SK-N-SH treated with all-trans-retinoic acid at 6 μM for 48 hours (cell line): ENCODE data around the gene C14orf119.

Source experiments
- ATAC-seq: fragments of 200-7000 bp; cut with Tn5 transposase; 3 replicates; pipeline ENCODE4 v1.9.1; 2020; ENCODE audit warnings: mild to moderate bottlenecking, moderate library complexity
- BACH2 ChIP-seq: fragments of 250-450 bp; sonication (Bioruptor Pico); IDR thresholded peaks from 2 replicates; pipeline ENCODE4 v1.9.0; 2021; ENCODE audit warnings: mild to moderate bottlenecking, borderline replicate concordance
- CSDC2 ChIP-seq: fragments of 250-450 bp; sonication (Bioruptor Pico); IDR thresholded peaks from 2 replicates; pipeline ENCODE4 v1.5.0; 2020; ENCODE audit warnings: mild to moderate bottlenecking, moderate library complexity
- ESRRG ChIP-seq: fragments of 250-450 bp; sonication (Bioruptor Pico); IDR thresholded peaks from 2 replicates; pipeline ENCODE4 v1.6.1; 2021; ENCODE audit warnings: mild to moderate bottlenecking
- GLIS3 ChIP-seq: fragments of 250-450 bp; sonication (Bioruptor Pico); IDR thresholded peaks from 2 replicates; pipeline ENCODE4 v1.5.0; 2020; ENCODE audit warnings: mild to moderate bottlenecking, moderate library complexity
- ISL1 ChIP-seq: fragments of 250-450 bp; sonication (Bioruptor Pico); IDR thresholded peaks from 2 replicates; pipeline ENCODE4 v2.1.2; 2022; ENCODE audit warnings: mild to moderate bottlenecking, moderate library complexity
- OSR1 ChIP-seq: fragments of 250-450 bp; sonication (Bioruptor Pico); IDR thresholded peaks from 2 replicates; pipeline ENCODE4 v1.8.0; 2022; ENCODE audit warnings: moderate library complexity, mild to moderate bottlenecking, inconsistent platforms
- PPARA ChIP-seq: fragments of 250-450 bp; sonication (Bioruptor Pico); IDR thresholded peaks from 2 replicates; pipeline ENCODE4 v1.5.0; 2020; ENCODE audit warnings: mild to moderate bottlenecking, borderline replicate concordance
- SNAI2 ChIP-seq: fragments of 250-450 bp; sonication (Bioruptor Pico); IDR thresholded peaks from 2 replicates; pipeline ENCODE4 v1.5.0; 2020; ENCODE audit warnings: mild to moderate bottlenecking, moderate library complexity
- TCF4 ChIP-seq: fragments of 250-450 bp; sonication (Bioruptor Pico); IDR thresholded peaks from 2 replicates; pipeline ENCODE4 v1.8.0; 2021; ENCODE audit warnings: mild to moderate bottlenecking, moderate library complexity, borderline replicate concordance
- ZC3H10 ChIP-seq: fragments of 250-450 bp; sonication (Bioruptor Pico); IDR thresholded peaks from 2 replicates; pipeline ENCODE4 v1.5.1; 2021; ENCODE audit warnings: mild to moderate bottlenecking, moderate library complexity
- ZFP3 ChIP-seq: fragments of 250-450 bp; sonication (Bioruptor Pico); IDR thresholded peaks from 2 replicates; pipeline ENCODE4 v1.5.0; 2020; ENCODE audit warnings: mild to moderate bottlenecking, moderate library complexity
- ZNF565 ChIP-seq: fragments of 450-650 bp; formaldehyde crosslinking; conservative IDR thresholded peaks from 2 replicates; pipeline ENCODE4 v1.5.0; 2020; ENCODE audit warnings: low read depth, mild to moderate bottlenecking, moderate library complexity
- ZNF70 ChIP-seq: fragments of 450-650 bp; formaldehyde crosslinking; IDR thresholded peaks from 2 replicates; pipeline ENCODE4 v1.5.0; 2020; ENCODE audit warnings: mild to moderate bottlenecking, moderate library complexity
- ZNF8 ChIP-seq: fragments of 450-650 bp; formaldehyde crosslinking; IDR thresholded peaks from 2 replicates; pipeline ENCODE4 v1.5.0; 2020; ENCODE audit warnings: mild to moderate bottlenecking, moderate library complexity
- TF ChIP-seq, protein P1 (sequence below): fragments of 250-450 bp; sonication (Bioruptor Pico); IDR thresholded peaks from 2 replicates; pipeline ENCODE4 v1.8.0; 2021; ENCODE audit warnings: low read depth, mild to moderate bottlenecking, moderate library complexity, borderline replicate concordance
- TF ChIP-seq, protein P2 (sequence below): fragments of 250-450 bp; sonication (Bioruptor Pico); IDR thresholded peaks from 2 replicates; pipeline ENCODE4 v1.5.1; 2020; ENCODE audit warnings: low read depth, mild to moderate bottlenecking, moderate library complexity
- TF ChIP-seq, protein P3 (sequence below): fragments of 250-450 bp; sonication (Bioruptor Pico); IDR thresholded peaks from 2 replicates; pipeline ENCODE4 v1.8.0; 2020; ENCODE audit warnings: mild to moderate bottlenecking, moderate library complexity, borderline replicate concordance
- TF ChIP-seq, protein P4 (sequence below): fragments of 250-450 bp; sonication (Bioruptor Pico); IDR thresholded peaks from 2 replicates; pipeline ENCODE4 v1.5.0; 2020; ENCODE audit warnings: mild to moderate bottlenecking, moderate library complexity
- TF ChIP-seq, protein P5 (sequence below): fragments of 250-450 bp; sonication (Bioruptor Pico); IDR thresholded peaks from 2 replicates; pipeline ENCODE4 v1.5.1; 2021; ENCODE audit warnings: mild to moderate bottlenecking, moderate library complexity

Gene C14orf119

DNA sequence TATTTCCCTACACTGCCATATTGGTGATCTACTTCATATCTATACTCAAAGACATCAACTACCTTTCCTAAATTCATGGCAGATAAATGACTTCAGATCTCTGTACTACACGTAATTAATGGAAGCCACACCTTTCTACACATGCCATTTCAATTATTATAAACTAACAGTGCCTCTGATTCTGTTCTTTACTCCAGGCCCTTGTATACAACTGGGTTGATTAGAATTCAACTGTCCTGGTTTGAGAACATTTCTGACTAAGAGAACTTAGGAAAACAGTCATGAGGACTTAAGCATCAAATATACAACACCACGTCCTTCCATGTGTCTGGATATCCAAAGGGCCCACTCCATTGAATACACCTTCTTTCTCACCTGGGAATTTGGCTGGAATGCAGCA lies 2.2 kb upstream of the C14orf119 start:
- TF ChIP-seq SNAI2 (CRISPR knock-in tag) (no peak), OSR1 (no peak), ZNF8 (CRISPR knock-in tag) (no peak), PPARA (no peak), CSDC2 (CRISPR knock-in tag) (no peak), ZC3H10 (CRISPR knock-in tag) (no peak), TCF4 (CRISPR knock-in tag) (no peak)
- TF ChIP-seq, protein P1, sequence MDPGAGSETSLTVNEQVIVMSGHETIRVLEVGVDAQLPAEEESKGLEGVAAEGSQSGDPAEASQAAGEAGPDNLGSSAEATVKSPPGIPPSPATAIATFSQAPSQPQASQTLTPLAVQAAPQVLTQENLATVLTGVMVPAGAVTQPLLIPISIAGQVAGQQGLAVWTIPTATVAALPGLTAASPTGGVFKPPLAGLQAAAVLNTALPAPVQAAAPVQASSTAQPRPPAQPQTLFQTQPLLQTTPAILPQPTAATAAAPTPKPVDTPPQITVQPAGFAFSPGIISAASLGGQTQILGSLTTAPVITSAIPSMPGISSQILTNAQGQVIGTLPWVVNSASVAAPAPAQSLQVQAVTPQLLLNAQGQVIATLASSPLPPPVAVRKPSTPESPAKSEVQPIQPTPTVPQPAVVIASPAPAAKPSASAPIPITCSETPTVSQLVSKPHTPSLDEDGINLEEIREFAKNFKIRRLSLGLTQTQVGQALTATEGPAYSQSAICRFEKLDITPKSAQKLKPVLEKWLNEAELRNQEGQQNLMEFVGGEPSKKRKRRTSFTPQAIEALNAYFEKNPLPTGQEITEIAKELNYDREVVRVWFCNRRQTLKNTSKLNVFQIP (CRISPR knock-in tag): no peak
- ATAC-seq: no peak

DNA sequence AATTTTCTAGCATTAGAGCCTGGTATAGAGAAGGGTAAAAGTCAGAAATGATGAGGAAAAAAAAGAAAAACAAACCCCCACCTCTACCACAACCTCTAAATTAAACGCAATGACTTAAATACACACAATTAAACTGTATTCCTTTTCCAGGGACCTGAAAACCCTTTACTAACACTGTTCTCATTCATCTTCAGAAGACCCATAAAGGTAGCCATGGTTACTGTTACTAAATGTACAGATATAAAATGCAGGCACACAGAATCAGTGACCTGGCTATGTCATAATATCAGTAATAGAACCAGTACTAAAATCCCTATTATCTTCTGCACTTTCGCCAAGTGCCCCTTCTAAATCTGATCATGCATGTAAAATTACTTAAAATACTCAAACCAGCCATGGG lies 1.8 kb upstream of the C14orf119 start:
- TF ChIP-seq GLIS3 (CRISPR knock-in tag): no peak

DNA sequence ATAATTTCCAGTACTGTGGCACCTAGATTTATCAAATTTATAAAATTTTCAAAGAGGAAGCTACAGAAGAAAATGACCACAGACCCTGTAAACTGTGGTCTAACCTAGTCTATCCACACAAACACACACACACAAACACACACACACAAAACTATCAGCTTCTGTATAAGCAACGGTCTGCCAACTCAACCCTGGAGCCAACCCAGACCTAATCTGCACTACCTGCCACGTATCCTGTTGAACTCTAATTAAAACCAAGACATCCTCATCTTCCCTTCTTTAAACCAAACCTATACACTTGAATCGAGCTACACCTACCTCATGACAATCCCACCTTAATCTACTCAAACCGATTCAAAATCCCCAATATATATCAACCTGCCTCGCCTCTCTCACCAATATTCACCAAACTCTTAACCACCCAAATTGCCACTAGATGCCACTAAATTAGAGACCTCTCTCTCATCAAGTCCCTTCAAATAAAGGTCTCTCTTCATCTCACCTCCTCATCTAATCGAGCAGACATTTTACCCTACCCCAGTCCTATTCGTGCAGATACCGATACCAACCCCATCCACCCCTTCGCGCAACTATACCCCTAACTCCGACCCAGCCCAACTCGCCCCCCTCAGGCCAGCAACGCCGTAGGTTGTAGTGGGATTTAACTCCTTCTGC lies 1.2 kb upstream of the C14orf119 start:
- ATAC-seq: no peak
- TF ChIP-seq, protein P2, sequence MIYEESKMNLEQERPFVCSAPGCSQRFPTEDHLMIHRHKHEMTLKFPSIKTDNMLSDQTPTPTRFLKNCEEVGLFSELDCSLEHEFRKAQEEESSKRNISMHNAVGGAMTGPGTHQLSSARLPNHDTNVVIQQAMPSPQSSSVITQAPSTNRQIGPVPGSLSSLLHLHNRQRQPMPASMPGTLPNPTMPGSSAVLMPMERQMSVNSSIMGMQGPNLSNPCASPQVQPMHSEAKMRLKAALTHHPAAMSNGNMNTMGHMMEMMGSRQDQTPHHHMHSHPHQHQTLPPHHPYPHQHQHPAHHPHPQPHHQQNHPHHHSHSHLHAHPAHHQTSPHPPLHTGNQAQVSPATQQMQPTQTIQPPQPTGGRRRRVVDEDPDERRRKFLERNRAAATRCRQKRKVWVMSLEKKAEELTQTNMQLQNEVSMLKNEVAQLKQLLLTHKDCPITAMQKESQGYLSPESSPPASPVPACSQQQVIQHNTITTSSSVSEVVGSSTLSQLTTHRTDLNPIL: no peak
- TF ChIP-seq SNAI2 (CRISPR knock-in tag) (no peak), ISL1 (CRISPR knock-in tag) (no peak), OSR1 (no peak), ZNF565 (CRISPR knock-in tag) (no peak), BACH2 (no peak), ZNF8 (CRISPR knock-in tag) (no peak), ZNF70 (CRISPR knock-in tag) (no peak)

More for the DNA sequence above, 1.8 kb upstream of the C14orf119 start:
- no peak for ATAC-seq

DNA sequence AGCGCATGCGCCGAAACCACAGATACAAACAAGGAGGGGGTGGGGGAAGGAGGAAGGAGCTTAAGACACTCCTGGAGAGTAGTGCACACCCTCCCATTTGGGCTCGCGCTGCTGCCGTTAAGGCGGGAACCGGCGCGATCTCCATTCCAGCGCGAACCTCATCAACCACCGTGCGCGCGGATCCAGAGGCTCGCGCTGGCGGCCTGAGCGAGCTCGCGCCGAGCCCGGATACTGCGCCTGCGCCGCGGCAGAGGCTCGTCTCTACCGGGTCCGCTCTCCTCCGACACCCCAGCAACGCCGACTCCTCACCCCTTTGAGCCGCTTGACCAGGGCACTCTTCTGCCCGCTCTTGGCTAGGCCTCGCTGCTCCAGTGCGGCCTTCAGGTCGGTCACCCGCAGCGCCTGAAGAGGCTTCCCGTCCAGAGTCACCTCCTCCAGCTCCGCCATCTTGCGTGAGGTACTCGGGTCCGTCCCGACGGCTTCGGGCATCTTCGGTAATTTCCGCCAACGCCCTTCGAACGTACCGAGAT lies 574 bp upstream of the C14orf119 start, which contains the start of gene ACIN1:
ACIN1 (minus strand) TSS at position 471 of the 530 bp plus-strand sequence; CDS start at position 447, 24 bp downstream.
- peak; percentile 65 for ATAC-seq
- TF ChIP-seq ZFP3 (CRISPR knock-in tag) (no peak), ISL1 (CRISPR knock-in tag) (no peak), TCF4 (CRISPR knock-in tag) (no peak), SNAI2 (CRISPR knock-in tag) (no peak), BACH2 (no peak)
- TF ChIP-seq, protein P3, sequence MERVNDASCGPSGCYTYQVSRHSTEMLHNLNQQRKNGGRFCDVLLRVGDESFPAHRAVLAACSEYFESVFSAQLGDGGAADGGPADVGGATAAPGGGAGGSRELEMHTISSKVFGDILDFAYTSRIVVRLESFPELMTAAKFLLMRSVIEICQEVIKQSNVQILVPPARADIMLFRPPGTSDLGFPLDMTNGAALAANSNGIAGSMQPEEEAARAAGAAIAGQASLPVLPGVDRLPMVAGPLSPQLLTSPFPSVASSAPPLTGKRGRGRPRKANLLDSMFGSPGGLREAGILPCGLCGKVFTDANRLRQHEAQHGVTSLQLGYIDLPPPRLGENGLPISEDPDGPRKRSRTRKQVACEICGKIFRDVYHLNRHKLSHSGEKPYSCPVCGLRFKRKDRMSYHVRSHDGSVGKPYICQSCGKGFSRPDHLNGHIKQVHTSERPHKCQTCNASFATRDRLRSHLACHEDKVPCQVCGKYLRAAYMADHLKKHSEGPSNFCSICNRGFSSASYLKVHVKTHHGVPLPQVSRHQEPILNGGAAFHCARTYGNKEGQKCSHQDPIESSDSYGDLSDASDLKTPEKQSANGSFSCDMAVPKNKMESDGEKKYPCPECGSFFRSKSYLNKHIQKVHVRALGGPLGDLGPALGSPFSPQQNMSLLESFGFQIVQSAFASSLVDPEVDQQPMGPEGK: no peak
- TF ChIP-seq, protein P4, sequence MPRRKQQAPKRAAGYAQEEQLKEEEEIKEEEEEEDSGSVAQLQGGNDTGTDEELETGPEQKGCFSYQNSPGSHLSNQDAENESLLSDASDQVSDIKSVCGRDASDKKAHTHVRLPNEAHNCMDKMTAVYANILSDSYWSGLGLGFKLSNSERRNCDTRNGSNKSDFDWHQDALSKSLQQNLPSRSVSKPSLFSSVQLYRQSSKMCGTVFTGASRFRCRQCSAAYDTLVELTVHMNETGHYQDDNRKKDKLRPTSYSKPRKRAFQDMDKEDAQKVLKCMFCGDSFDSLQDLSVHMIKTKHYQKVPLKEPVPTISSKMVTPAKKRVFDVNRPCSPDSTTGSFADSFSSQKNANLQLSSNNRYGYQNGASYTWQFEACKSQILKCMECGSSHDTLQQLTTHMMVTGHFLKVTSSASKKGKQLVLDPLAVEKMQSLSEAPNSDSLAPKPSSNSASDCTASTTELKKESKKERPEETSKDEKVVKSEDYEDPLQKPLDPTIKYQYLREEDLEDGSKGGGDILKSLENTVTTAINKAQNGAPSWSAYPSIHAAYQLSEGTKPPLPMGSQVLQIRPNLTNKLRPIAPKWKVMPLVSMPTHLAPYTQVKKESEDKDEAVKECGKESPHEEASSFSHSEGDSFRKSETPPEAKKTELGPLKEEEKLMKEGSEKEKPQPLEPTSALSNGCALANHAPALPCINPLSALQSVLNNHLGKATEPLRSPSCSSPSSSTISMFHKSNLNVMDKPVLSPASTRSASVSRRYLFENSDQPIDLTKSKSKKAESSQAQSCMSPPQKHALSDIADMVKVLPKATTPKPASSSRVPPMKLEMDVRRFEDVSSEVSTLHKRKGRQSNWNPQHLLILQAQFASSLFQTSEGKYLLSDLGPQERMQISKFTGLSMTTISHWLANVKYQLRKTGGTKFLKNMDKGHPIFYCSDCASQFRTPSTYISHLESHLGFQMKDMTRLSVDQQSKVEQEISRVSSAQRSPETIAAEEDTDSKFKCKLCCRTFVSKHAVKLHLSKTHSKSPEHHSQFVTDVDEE (CRISPR knock-in tag): no peak

DNA sequence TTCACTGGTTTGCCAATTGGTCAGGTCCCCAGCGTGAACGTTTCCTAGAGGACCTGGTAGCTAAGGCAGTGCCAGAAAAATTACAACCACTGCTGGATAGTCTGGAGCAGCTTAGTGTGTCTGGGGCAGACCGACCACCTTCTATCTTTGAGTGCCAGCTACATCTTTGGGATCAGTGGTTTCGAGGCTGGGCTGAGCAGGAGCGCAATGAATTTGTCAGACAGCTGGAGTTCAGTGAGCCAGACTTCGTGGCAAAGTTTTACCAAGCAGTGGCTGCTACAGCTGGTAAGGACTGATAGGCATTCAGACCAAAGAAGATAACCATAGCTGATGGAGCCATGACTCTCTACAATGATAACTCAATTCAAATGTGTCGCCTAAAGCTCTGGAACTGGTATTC lies 2.5 kb downstream of the C14orf119 start:
- ATAC-seq: no peak
- no peak for TF ChIP-seq ZNF8 (CRISPR knock-in tag)
- no peak for TF ChIP-seq ESRRG (CRISPR knock-in tag)
- no peak for TF ChIP-seq TCF4 (CRISPR knock-in tag)
- TF ChIP-seq GLIS3 (CRISPR knock-in tag): no peak
- TF ChIP-seq OSR1: no peak
- TF ChIP-seq ZNF70 (CRISPR knock-in tag): no peak
- TF ChIP-seq, protein P3: no peak
- TF ChIP-seq ZFP3 (CRISPR knock-in tag): no peak
- no peak for TF ChIP-seq ISL1 (CRISPR knock-in tag)
- no peak for TF ChIP-seq ZNF565 (CRISPR knock-in tag)
- TF ChIP-seq, protein P5, sequence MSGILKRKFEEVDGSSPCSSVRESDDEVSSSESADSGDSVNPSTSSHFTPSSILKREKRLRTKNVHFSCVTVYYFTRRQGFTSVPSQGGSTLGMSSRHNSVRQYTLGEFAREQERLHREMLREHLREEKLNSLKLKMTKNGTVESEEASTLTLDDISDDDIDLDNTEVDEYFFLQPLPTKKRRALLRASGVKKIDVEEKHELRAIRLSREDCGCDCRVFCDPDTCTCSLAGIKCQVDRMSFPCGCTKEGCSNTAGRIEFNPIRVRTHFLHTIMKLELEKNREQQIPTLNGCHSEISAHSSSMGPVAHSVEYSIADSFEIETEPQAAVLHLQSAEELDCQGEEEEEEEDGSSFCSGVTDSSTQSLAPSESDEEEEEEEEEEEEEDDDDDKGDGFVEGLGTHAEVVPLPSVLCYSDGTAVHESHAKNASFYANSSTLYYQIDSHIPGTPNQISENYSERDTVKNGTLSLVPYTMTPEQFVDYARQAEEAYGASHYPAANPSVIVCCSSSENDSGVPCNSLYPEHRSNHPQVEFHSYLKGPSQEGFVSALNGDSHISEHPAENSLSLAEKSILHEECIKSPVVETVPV: no peak
- no peak for TF ChIP-seq SNAI2 (CRISPR knock-in tag)
